AG09309 (cell line): ENCODE data around the gene RPLP2.
A peak's percentile ranks its signal among the peaks of the same experiment; 100 is the strongest.

Source experiments
- DNase-seq: peaks from one replicate; pipeline ENCODE4 v3.0.0-alpha.2; 2010; ENCODE audit warnings: low read depth
- H3K4me3 ChIP-seq: 2 replicates; pipeline ENCODE4 v1.5.1; 2011; ENCODE audit warnings: mild to moderate bottlenecking, low read depth, low read length, moderate library complexity; ENCODE audit not compliant: control insufficient read depth
- TF ChIP-seq, protein P1 (sequence below): IDR thresholded peaks from 2 replicates; pipeline ENCODE4 v1.5.1; 2011; ENCODE audit warnings: mild to moderate bottlenecking, low read depth, low read length, inconsistent platforms; ENCODE audit not compliant: insufficient read depth, control insufficient read depth; ENCODE audit errors: missing control alignments

RPLP2 gene

DNA sequence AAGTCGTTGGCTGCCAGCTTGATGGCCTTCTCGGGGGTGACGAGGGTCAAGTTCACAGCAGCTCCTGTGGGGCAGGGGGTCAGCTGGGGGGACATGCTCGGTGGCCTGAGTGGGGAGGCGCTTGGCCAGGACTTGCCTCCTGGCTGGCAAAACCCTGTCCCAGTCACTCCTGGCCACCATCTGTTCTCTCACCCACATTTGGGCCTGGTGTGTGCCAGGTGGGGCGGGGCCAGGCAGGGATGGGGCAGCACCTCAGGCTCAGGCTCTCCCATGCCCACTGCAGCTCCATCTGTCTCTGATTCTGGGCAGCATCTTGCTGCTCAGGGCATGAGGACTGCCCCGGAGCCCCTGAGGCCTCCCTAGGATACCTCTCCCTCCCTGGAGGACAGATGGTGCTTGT lies 16.2 kb upstream of the RPLP2 start:
- H3K4me3 ChIP-seq, result no peak overlapping the region
- no peak for DNase-seq
- TF ChIP-seq, protein P1, sequence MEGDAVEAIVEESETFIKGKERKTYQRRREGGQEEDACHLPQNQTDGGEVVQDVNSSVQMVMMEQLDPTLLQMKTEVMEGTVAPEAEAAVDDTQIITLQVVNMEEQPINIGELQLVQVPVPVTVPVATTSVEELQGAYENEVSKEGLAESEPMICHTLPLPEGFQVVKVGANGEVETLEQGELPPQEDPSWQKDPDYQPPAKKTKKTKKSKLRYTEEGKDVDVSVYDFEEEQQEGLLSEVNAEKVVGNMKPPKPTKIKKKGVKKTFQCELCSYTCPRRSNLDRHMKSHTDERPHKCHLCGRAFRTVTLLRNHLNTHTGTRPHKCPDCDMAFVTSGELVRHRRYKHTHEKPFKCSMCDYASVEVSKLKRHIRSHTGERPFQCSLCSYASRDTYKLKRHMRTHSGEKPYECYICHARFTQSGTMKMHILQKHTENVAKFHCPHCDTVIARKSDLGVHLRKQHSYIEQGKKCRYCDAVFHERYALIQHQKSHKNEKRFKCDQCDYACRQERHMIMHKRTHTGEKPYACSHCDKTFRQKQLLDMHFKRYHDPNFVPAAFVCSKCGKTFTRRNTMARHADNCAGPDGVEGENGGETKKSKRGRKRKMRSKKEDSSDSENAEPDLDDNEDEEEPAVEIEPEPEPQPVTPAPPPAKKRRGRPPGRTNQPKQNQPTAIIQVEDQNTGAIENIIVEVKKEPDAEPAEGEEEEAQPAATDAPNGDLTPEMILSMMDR, result no peak

DNA sequence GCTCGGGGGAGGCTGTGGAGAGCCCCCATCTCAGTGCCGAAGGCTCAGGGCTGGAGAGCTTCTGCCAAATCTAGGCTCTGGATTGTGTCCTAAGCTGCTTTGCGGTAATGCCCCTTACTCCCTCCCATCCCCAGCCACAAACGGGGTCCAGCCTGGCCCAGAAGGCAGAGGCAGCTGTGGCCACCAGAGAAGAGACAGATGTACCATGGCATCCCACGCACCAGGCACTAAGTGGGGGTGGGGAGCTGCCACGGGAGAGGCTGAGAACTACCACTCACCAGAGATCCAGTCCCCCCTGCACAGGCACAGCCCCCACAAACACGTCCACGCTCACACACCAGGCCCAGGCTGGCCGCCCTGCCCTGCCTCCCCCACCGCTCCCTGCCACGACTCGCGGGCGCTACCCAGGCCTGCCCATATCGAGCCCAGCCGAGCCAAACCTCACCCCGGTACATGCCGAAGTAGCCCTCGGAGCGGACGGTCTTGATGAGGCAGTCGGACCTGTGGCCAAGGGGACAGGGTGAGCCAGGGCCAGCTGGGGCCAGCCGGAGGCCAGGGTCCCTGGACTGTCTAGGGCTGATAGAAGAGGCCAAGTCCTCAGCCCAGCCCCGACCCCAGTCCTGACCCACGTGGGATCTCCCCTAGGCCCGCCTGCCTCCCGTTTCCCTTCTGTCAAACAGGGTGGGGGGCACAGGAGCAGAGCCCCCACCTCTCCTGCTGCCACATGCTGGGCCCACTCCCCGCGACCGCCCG lies 15.6 kb upstream of the RPLP2 start:
- H3K4me3 ChIP-seq, result no peak overlapping the region
- DNase-seq, result no peak
- TF ChIP-seq, protein P1, result no peak

DNA sequence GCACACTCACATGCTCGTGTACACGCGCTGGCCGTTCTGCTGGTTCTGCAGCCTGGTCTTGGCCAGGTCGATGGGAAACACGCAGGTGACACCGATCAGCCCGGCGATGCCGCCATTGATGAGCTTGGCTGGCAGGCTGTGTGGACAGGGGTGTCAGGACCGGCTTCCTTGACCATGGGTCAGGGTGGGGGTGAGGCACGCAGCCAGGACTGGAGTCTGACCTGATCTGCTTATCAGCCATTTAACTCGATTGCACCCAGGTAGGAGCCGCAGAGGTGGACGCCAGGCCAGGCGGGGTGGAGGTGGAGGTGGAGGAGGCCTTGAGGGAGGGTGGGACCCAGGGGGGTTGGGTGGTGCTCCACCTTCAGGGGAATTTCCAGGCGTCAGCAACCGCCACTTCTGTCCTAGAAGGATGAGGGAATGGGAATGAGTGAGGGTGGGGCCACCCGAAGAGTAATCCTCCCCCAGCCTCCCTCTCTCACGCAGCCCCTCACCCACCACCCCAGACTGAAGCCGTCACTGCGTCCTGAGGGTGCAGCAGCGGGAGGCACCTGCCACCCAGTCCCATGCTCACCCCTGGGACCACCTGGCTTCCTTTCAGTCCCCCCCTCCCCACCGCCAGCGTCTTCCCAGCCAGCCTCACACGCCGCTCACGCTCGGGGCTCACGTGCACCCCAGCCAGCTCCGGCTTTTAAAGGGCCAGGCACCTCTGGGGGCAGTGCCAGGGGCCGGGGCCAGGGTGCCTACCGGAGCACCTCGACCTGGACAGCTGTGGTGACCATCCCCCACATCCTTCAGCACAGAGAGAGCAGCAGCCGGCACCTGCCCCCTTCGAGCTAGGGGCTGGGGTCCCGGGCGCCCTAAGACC lies 14.8 kb upstream of the RPLP2 start:
- DNase-seq, result no peak
- peak overlapping the region; percentile 77 for H3K4me3 ChIP-seq
- TF ChIP-seq, protein P1, result no peak

DNA sequence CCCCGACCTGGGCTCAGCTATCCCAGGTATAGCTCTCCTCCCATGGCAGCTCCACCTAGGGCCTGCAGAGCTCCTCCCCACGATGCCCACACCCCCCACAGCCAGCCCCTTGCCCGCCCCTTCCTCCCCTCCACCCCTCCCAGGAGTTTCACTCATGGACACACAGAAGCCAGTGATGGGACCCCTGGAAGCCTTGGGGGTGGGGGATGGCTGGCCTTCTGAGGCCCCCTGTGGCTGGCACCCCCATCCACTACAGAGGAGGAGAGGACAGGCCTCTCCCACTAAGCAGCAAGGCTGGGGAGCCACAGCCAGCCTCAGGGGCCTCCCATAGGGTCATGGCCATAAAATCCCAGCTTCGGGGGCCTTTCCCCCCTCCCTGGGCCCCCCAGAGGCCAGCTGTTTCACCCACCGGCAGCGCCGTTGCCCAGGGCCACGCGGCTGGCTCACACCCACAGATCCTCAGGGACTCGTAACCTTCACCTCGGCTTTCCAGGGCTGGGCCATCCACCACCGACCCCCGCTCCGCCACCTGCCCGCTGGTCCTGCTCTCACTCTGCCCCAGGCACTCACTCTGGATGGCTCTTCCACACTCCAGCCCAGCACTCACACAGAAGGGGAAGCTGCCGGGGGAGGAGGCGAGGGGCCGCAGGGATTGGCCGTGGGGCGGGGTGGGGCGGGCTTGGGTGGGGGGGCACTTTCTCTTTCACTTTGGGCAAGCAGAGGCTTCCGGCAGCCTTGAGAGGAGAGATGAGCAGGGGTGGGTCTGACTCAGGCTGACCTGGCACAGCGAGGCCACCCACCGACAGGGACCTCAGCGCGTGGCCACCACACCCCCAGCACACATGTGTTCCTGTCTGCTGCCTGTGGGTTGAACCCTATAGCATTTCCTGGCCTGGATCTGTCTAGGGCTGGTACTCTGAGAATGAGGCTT lies 13.9 kb upstream of the RPLP2 start:
- DNase-seq, result no peak
- peak overlapping the region; percentile 77 for H3K4me3 ChIP-seq
- TF ChIP-seq, protein P1, result no peak

DNA sequence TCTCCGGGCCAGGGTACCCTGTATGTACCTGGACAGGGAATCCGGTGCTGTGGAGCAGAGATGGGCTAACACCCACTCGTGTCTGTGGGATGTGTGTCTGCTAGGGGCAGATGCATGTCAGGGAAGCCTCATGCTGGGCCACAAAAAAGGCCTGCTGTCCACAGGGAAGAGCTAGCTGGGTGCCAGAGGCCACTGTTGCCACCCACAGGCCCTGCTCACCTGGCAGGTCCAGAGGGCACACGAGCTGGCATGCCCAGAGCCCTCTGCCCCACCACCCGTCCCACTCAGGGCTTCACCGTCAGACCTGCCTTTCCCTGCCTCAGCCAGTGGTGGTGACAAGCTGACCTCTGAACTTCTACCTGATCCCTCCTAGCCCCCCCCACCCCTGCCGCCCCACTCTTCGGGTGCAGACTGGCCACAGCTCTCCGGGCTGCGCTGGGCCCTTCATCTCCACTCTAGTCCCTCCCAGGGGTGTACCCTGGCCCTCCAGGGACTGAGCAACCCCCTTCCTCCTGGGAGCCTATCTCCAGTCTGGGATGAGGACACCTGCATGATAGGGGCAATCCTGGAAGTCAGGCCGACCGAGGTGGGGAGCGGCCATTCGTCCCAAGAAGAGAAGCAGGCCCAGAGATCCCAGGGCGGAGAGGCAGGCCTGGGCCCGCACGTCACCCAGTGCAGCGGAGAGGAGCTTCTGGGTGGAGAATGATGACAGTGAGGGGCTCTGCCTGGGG lies 13.0 kb upstream of the RPLP2 start:
- no peak for DNase-seq
- TF ChIP-seq, protein P1, result no peak
- peak overlapping the region; percentile 77 for H3K4me3 ChIP-seq
